HG03558 (cell line): ENCODE data around the gene TRIM38.
"Not testable (repeated sequence)": the region's sequence is repeated elsewhere in the genome, so short reads cannot be mapped to it uniquely, and the experiment has no call there.

Experiments
- ATAC-seq: cut with Tn5 transposase; IDR thresholded peaks from one replicate; pipeline ENCODE4 v1.9.1; 2021; ENCODE audit warnings: moderate number of reproducible peaks; ENCODE audit not compliant: unreplicated experiment; ENCODE audit errors: extremely low read depth

TRIM38 gene, protein sequence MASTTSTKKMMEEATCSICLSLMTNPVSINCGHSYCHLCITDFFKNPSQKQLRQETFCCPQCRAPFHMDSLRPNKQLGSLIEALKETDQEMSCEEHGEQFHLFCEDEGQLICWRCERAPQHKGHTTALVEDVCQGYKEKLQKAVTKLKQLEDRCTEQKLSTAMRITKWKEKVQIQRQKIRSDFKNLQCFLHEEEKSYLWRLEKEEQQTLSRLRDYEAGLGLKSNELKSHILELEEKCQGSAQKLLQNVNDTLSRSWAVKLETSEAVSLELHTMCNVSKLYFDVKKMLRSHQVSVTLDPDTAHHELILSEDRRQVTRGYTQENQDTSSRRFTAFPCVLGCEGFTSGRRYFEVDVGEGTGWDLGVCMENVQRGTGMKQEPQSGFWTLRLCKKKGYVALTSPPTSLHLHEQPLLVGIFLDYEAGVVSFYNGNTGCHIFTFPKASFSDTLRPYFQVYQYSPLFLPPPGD

DNA sequence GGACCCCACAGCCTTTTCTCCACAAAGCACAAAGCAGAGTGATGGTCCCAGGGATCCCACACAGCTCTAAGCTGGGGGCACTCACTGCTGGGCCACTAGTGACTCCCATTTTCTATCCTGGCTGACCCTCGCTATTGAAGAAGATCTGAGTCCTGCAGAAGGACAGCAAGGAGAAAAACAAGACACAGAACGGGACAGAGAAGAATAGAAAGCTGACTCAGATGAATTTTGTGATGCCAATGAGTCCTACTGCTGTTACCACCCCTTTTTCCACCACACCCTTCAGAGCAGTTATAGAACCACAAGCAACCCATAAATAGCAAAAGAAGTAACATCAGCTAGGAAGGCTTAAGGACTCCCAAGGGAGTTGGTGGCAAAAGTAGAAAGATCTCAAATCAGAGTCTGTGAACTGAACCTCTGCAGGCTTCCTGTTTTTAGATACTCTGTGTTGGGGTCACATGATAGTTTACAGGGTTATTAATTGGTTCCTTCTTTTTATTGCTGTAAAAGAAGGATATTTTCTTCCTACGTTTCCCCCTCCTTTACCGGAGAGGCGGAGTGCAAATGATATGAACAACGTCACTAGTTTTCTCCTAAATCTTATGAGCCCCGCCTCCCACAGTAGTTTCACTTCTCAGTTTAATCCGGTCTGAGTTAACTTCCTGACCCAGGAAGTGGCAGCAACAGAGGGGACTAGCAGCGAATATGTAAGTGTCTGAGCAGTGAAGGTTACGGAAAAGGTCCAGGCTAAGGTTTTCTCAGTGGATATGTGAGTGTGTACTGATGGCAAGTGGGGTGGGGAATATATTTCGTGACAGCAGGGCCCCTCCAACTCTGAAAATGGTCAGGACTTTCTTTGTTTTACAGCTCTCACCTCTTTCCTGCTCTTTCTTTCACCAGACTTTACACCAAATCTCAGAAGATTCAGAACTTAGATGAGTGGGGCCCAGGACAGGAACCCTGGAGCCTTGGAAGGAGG is at the start of gene TRIM38:
TRIM38 (plus strand) TSS at position 654 of the 979 bp plus-strand sequence. CDS start 3,721 bp downstream, outside the sequence.
- ATAC-seq, result peak; percentile 57

DNA sequence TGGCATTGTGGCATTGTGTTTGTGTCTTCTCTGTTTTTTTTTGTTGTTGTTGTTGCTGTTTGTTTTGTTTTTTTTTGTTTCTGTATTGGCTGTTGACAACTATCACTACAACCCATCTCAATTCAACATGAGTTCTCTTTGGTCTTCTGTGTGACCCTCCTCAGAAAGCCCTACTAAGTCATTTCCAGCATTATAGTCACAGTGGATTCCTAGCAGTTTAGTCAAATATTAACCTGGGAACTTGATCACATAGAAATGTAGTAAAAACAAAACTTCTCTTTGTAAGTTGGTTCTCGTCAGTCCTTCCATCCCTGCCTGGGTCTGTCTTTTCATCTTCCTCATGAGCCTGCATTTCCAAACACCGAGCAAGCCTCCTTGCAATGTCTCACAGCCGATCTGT is 48.9 kb upstream of the TRIM38 start:
- no peak for ATAC-seq

DNA sequence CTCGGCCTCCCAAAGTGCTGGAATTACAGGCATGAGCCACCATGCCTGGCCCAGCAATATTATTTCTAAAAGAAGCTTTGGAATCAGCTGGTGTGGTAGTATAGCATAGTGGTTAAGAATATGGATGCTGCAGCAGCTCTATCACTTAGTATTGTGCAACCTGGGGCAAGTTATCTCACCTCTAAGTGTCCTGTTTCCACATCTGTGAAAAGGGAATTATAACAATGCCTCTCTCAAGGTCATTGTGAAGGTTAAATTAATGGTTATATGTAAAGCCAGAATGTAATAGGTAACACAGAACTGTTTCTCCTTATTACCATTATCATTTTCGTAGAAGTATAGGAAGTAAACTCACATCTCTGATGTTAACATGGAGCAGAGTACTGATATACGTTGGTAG is 46.3 kb upstream of the TRIM38 start:
- ATAC-seq, result no peak

DNA sequence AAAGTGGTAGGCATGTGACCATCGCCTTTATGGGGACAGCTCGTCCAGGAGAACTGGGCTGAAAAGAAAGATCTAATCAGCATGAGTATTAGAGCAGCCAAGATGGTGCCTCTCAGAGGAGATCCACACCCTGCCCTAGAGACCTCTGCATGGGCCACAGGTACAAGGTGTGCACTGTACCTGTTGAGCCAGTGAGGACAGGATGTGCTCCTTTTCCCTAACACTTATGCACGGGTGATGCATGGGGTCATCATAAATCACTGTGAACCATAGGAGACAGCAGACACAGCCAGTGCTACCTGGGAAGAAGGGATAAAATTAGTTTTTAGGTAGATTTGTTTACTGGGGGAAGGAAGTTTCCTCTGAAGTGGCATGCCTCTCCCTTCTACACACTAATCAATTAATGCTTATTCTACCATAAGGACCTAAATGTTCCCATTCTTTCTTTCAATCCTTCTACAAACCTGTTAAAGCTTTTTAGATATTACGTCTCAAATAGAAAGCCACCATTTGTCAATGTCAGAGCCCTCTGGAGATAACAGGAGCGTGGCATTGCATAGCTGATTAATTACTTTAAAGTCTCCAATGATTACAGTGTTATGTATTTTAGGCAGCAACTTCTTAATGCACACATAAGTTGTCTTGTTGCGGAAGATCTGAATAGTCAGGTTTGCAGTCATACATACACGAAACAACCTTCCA is 45.7 kb upstream of the TRIM38 start:
- no peak for ATAC-seq

DNA sequence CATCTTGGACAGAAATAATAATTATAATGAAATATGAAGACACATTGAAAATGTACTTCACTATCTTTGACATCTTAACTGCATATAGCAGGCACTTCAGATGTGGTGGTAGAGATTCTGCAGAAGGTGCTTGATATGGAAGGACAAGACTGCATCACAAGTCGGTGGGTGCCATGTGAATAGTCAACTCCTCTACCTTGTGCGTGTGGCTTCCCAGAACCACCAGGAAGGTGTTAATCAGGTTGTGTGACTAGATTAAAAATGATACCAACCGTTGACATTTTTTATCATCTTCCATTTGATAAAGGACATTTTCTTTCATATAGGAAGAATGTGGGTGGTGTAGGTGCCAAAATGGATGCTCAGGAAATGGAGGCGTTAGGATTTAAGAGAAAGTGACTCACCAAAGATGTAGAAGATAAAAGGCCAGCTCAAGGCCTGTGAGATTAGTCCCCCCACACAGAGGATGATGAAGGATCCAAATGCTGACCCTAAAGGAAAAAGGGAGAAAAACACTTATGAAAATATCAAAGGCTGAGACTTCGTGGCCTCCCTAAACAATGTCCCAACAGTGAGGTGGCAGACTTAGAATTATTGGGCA is 44.4 kb upstream of the TRIM38 start:
- no peak for ATAC-seq

DNA sequence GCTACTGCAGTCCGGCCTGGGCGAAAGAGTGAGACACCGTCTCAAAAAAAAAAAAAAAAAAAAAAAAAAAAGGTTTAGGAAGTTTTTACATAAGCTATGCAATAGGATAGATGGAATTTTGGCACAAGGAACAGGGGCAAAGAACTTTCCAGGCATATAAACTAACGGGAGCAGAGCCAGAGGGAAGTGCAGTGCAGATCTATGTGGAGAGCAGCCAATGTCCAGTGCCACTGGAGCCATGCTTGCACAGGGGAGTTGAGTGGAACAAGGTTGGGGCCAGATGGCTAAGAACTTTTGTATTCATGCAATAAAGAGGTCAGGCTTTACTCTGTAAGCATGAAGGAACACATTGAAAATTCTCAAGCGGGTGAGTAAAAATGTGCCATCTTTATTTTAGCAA is 42.9 kb upstream of the TRIM38 start:
- no peak for ATAC-seq

DNA sequence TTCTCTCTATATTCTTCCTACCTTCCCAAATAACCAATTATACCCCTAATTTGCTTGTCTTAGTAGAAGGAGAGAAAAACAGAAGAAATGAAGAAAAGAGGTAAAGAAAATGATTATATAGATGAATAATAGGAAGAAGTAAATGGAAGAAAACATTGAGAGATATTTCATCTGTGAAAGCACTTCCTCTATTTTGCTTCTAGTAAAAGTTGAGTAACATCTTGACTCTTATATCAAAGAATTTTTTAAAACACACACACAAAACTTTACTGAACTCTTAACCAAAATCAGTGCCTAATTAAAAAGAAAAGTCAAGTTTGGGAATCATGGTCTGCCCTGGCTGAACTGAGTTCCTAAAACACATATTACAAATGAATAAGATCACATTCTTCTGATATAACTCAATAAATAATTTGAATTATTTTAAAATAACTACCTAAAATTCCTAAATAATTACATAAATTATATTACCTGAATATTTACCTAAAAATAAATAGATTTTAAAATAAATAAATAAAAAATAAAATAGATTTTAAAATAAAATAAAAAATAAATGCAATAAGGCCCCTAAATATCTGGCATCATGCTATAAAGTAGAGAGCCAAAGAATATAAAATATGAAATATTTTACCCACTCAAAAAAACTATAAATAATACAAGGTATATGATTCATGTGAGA is 40.9 kb upstream of the TRIM38 start:
- ATAC-seq, result no peak

DNA sequence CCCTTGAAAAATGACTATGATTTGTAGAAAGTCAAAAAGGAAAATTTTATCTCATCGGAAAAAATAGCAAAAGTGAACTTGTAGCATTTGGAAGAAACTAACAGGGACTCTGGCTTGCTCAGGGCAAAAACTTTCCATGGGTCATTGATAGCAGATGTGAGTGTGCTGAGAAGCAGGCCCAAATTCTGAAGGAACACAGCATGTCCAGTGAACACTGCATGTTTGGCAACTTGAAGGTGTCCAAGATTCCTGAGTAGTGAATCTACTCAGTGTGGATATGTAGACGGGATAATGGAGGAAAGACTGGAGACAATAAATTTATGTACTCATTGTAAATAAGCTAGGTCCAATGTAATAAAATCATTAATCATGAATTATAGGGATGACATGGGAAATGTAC is 40.3 kb upstream of the TRIM38 start:
- ATAC-seq, result no peak

DNA sequence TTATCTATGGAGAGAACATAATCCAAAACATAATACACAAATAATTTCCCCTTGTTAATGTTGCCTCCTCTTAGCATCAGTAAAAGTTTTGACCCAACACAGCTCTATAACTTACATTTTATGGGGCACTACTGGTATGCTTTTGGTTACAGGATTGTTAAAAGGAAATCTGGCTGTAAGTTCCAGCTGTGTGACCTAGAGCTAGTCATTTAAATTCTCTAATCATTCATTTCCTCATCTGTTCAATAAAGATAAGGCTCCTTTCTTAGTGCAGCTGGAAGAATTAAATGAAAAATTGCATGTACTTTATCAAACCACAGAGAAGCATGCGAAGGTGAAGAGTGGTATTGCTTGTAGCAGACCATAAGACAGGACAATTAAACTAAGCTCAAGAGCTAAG is 36.7 kb upstream of the TRIM38 start:
- no peak for ATAC-seq

DNA sequence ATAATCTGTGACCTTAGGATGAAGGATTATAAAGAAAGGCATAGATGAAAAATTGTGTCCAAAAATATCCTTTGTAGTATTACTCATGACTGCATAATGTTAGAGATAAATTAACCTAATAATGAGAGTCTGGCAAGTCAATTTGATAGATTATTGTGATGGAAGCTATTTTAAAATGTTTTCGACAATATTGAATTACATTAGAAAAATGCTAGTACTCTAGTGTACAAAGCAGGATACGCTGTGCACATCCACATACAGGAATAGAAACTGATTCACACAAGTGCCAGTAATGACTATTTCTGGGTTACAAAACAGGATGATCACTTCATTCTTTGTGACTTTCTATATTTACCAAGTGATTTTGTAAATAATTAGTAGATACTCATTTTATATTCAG is 35.4 kb upstream of the TRIM38 start:
- ATAC-seq, result no peak

DNA sequence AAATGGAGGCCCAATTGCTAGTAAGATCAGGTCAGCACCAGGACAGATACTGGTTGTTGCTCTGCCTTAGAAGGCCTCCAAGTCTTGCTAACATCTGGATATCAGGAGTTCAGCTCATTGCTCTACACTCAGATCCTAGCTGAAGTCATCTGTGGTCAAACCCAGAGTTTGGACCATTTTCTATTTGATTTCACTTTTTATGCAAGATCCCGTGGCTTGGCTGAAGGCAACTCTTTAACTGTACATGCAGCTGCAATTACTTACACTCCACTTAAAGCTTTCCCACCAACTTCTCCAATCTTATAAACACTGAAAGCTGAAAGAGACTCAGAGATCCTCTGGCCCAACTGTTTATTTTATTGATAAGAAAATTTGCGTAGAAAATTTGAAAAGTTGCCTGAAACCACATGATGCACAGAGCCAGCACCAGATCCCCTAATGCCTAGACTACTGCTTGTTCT is 34.8 kb upstream of the TRIM38 start:
- no peak for ATAC-seq

DNA sequence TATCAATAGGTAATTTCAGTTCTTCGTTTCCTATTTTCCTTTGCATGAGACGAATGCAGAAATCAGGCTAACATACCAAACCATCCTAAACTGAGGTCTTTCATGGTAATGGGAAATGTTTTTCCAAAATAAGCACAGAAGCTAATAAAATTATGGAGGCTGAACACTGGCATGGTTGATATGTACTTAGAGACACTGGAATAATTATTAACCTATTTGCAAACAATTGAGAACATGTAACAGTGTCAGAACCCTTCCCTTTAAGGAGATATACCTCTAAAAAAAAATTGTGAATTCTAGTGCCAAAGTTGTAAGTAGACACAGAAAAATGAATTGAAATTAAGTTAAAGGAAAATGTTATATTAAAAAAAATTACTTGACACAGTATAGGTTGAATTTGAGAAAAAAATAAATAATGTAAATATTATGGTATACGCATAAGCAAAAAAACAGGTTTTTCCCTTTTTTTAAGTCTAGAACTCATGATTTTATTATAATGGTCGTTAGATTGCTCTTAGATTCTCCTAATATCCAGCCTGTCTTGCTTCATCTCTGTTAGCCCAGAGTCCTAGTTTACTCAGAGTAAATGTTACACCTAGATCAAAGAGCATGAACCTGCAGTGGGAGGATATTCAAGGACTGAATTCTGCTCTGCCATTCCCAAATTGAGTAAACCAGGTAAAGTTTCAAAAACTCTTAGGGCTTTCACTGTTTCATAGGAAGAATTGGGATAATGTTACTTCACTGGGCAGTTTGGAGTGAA is 33.9 kb upstream of the TRIM38 start:
- ATAC-seq, result no peak

DNA sequence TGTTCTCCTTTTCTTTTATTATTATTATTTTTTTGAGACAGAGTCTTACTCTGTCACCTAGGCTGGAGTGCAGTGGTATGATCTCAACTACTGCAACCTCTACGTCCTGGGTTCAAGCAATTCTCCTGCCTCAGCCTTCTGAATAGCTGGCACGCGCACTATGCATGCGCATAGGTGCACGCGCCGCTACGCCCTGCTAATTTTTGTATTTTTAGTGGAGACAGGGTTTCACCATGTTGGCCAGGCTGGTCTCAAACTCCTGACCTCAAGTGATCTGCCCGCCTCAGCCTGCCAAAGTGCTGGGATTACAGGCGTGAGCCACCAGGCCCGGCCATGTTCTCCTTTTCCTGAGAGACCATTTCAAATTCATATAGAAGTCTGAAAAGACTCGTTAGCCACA is 32.8 kb upstream of the TRIM38 start:
- not testable (repeated sequence) for ATAC-seq

DNA sequence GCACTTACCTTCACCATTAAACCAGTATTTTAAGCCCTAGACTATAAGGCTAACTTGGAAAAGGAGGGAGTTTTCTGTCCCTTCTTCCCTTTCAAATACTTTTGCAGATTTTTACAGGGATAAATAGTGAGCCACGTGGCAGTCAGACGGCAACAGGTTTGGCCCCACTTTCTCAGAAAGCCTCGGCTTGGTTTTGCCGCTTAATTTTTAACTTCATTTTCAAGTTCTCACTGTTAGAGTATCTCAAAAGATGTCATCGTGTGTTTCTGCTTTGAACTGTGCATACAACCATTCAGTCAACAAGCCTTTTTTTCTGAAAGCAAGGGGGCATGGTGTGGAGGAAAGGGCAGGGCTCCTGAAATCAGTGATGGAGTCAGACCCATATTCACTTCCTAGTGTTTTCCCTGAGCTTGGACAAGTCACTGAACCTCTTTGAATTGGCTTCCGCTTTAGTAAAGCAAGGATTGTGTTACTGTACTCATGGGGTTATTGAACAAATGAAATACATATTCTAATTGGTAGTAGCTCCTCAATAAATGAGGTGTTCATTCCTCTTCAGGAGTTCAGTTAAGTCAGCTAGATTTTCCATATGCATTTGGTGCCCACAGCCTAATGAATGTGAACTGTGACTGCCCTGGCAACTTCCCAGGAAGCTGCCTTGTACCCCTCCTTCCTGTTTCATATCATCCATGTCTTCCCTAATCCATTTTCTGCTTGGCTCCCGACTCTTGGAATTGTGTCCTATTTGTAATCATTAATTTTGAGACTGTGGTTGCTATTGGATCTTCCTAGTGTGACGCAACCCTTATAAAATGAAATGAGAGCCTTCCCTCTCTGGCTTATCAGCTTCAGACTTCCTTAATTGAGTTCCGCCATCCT is 31.8 kb upstream of the TRIM38 start, which contains the start of gene SLC17A2:
SLC17A2 (minus strand) TSS at position 160 of the 879 bp plus-strand sequence. CDS start 4,895 bp downstream, outside the sequence.
- ATAC-seq, result no peak

DNA sequence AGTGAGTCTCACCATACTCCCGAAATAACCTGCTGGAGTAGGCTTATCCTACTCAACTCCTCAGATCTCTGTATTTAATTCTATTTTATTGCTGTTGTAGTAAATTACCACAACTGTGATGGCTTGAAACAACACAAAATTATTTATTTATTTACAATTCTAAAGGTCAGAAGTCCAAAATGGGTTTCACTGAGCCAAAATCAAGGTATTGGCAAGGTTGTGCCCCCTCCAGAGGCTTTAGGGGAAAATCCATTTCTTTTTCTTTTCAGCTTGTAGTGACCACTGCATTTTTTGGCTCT is 31.2 kb upstream of the TRIM38 start:
- no peak for ATAC-seq

DNA sequence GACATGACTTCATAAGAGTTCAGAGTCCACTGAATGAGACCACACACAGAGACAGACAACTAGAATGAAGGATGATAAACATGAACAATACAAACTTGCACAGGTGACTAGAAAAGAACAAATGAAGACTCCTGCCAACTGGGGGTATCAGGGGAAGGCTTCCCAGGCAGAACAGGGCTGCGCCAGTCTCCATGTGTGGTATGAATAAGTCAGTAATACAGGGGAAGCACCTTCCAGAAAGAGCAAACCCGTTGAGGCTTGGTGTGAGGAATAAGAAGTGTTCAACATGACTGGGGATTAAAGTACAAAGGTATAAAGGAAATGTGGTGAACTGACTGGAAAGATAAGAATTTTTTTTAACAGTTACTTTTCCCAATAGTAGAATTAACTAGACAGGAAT is 28.4 kb upstream of the TRIM38 start:
- ATAC-seq, result no peak

DNA sequence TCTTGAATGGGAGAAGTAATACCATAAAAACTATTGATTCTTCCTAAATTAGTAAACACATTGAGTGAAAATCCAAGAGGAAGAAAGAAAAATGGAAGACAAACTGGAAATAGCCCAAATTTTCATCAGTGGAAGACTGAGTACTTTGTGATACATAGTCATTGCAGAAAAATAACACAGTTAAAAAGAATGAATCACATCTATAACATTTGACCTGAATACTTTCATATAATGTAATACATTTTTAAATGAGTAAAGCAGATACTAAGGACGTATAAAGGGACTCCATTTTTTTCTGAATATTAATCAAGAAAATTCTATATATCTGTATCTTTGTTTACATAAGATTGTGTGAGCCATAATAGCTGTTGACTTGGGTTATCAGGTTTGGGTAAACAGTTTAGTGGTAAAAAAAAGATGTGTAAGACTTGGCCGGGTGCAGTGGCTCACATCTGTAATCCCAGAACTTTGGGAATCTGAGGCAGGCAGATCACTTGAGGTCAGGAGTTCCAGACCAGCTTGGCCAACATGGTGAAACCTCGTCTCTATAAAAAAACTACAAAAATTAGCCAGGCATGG is 27.8 kb upstream of the TRIM38 start:
- ATAC-seq, result no peak
